ENCODE data around the gene MAFF. TPM values are rescaled to one million over a fixed set of nuclear protein-coding genes. Genes with fewer than 3 reads are reported as not detected.

Gene MAFF
- total RNA-seq, 1 experiment from 2014 or later, result 26.0 TPM

DNA sequence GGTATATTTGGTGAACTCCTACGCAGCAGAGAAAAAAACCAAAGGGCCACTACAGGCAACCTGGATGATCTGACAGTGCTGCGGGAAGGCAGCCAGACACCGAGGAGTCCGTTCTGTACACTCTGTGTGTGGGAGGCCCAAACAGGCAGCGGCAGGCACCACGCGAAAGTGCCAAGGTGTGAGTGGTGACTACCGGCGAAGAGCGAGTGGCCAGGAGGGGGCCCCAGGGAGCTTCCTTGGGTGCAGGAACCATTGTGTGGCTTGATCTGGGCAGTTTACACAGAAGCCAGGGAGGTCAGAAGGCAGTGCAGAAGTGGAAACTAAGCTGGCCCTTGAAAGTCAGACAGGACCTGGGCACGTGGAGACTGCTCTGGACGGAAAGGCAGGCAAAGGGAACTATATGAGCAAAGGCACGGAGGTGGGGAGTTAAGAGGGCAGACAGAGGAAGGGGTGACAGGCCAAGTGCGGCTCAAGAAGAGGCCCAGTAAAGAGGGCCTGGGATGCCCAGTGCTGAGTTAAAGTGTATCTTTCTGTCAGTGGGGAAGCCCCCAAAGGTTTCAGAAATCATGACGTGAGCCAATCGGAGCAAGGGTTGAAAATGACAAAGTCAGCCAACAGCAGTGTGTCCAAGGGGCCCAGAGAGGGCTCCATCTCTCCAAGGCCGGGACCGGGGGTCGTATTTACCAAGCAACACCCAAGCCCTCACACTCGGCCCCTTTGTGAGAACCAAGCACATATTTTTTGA is 60.4 kb downstream of the MAFF start:
- H3K36me3 ChIP-seq (ENCODE audit: control insufficient read depth in 1 of 2, insufficient read depth in 2 of 2, low read length in 2 of 2), result no peaks in the 10 kb centered on the region
- intact Hi-C loops (cut with micrococcal nuclease), result loop anchor here (2.0 kb wide), 1 partner anchor 311 kb away; no protein-coding TSS in a partner anchor
- no peak overlapping the region for H3K9ac ChIP-seq (ENCODE audit: low read length)
- peaks cover 4% of the 10 kb centered on the region; the same call in 1 of the 2 replicates for H4K20me1 ChIP-seq (ENCODE audit: insufficient read depth)
- no peak overlapping the region for H3K4me3 ChIP-seq (replicated peaks in 1 of 2; ENCODE audit: low read depth in 1 of 2, low read length in 2 of 2)
- TF ChIP-seq CTCF (IDR thresholded peaks at IDR 0.05 in 2 of 3, conservative IDR thresholded peaks at IDR 0.05 in 1 of 3; ENCODE audit: borderline replicate concordance in 1 of 3, insufficient read depth in 1 of 3, low read depth in 2 of 3, low read length in 2 of 3) (peak; percentile 60 to 83 (median 70); a peak in 5 of 6 replicates), RAD21 (IDR thresholded peaks at IDR 0.05; ENCODE audit: low read depth) (peak; percentile 70), ELF1 (IDR thresholded peaks at IDR 0.05; ENCODE audit: borderline replicate concordance, low read depth) (no peak), CEBPB (IDR thresholded peaks at IDR 0.05; ENCODE audit: low read depth) (no peak)
- no peaks in the 10 kb centered on the region for H3K9me2 ChIP-seq (ENCODE audit: insufficient read depth)
- no peak overlapping the region for H2AFZ ChIP-seq (ENCODE audit: low read depth, low read length, poor library complexity, severe bottlenecking)
- DNase-seq (ENCODE audit: low read depth, low spot score) (no peak), ATAC-seq (peak; percentile 96)
- ChIA-PET RAD21 (ENCODE audit: low non-redundant PET in 1 of 2, low total read pairs in 2 of 2, uncharacterized antibody in 2 of 2, unreplicated experiment in 2 of 2) (no interaction called here), CTCF (interaction anchor here (1.0 to 1.1 kb wide), 4 partner anchors 9 to 22 kb away, joined by 3 to 5 read pairs (median 4); partner anchors contain the start of gene TMEM184B), POLR2A (no interaction called here)
- peaks cover 83% of the 10 kb centered on the region for H3K79me2 ChIP-seq (ENCODE audit: insufficient read depth, low read length)
- BruUV-seq (replicated peaks), result no TSS peak
- peaks cover 5 to 6% of the 10 kb centered on the region in 2 experiments; a peak in 2 of 4 replicates for H3K4me1 ChIP-seq (ENCODE audit: control insufficient read depth in 1 of 2, insufficient read depth in 2 of 2, low read length in 2 of 2)
- H3K27me3 ChIP-seq (ENCODE audit: insufficient read depth, low read length), result no peaks in the 10 kb centered on the region
- H3K27ac ChIP-seq (ENCODE audit: low read depth, low read length), result no peak overlapping the region
- no peak overlapping the region for H3K4me2 ChIP-seq (ENCODE audit: low read length)
- no peaks in the 10 kb centered on the region for H3K9me3 ChIP-seq (ENCODE audit: control insufficient read depth in 1 of 2, insufficient read depth in 1 of 2, low read depth in 1 of 2, low read length in 2 of 2)

DNA sequence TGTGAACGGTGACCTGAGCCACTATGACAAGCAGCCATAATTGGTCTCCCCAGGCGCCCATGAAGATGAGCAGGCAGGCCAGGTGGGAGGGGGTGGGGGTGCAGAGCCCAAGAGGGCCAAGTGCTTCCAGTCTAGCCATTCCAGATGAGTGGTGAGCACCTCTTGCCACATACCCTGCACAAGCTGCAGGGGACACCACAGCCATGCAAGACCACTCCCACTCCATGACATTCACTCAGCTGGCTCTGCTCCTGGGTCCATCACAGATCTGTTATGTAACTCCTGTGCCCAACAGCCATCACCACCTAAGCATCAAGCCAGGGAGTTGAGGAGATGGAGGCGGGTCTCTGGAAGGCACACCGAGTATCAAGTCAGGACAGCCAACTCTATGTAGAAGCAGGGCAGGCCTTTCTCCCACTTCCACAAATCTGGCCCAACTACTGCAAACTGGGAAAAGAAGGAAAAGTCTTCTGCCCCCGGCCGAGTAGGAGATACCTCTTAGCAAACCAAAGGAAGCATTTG is 62.6 kb downstream of the MAFF start:
- no peak overlapping the region for H2AFZ ChIP-seq (ENCODE audit: low read depth, low read length, poor library complexity, severe bottlenecking)
- no peaks in the 10 kb centered on the region for H3K36me3 ChIP-seq (ENCODE audit: control insufficient read depth in 1 of 2, insufficient read depth in 2 of 2, low read length in 2 of 2)
- no peaks in the 10 kb centered on the region for H3K27me3 ChIP-seq (ENCODE audit: insufficient read depth, low read length)
- ChIA-PET CTCF (no interaction called here), RAD21 (ENCODE audit: low non-redundant PET in 1 of 2, low total read pairs in 2 of 2, uncharacterized antibody in 2 of 2, unreplicated experiment in 2 of 2) (interaction anchor here in 1 of 2 experiments (0.6 kb wide), 1 partner anchor 61 kb away, joined by 5 read pairs; no protein-coding TSS in a partner anchor), POLR2A (no interaction called here)
- H3K27ac ChIP-seq (ENCODE audit: low read depth, low read length), result no peak overlapping the region
- H3K4me2 ChIP-seq (ENCODE audit: low read length), result no peak overlapping the region
- H3K79me2 ChIP-seq (ENCODE audit: insufficient read depth, low read length), result peaks cover 81% of the 10 kb centered on the region
- intact Hi-C loops (cut with micrococcal nuclease), result no loop called here
- H4K20me1 ChIP-seq (ENCODE audit: insufficient read depth), result peaks cover 4% of the 10 kb centered on the region; the same call in 1 of the 2 replicates
- TF ChIP-seq CEBPB (IDR thresholded peaks at IDR 0.05; ENCODE audit: low read depth), result no peak
- TF ChIP-seq POLR2AphosphoS5 (IDR thresholded peaks at IDR 0.05; ENCODE audit: low read depth, low read length), result no peak
- no peak for TF ChIP-seq YY1 (IDR thresholded peaks at IDR 0.05; ENCODE audit: extremely low read depth, insufficient replicate concordance, low read depth, low read length)
- TF ChIP-seq POLR2A (IDR thresholded peaks at IDR 0.05; ENCODE audit: borderline replicate concordance, extremely low read depth, insufficient read depth, insufficient read length), result no peak
- no peak for TF ChIP-seq EZH2phosphoT487 (IDR thresholded peaks at IDR 0.05; ENCODE audit: borderline replicate concordance)
- no peak for TF ChIP-seq ZNF274 (IDR thresholded peaks at IDR 0.05; ENCODE audit: low read depth, low read length)
- ATAC-seq, result no peak
- peaks cover 3 to 5% of the 10 kb centered on the region in 2 experiments; a peak in 2 of 4 replicates for H3K4me1 ChIP-seq (ENCODE audit: control insufficient read depth in 1 of 2, insufficient read depth in 2 of 2, low read length in 2 of 2)
- H3K9ac ChIP-seq (ENCODE audit: low read length), result no peak overlapping the region
- DNase-seq (ENCODE audit: low read depth, low spot score), result no peak
- H3K9me3 ChIP-seq (ENCODE audit: control insufficient read depth in 1 of 2, insufficient read depth in 1 of 2, low read depth in 1 of 2, low read length in 2 of 2), result no peaks in the 10 kb centered on the region
- H3K4me3 ChIP-seq (replicated peaks in 1 of 2; ENCODE audit: low read depth in 1 of 2, low read length in 2 of 2), result no peak overlapping the region
- H3K9me2 ChIP-seq (ENCODE audit: insufficient read depth), result no peaks in the 10 kb centered on the region
- BruUV-seq (replicated peaks), result no TSS peak
